GM21529 (cell line): ENCODE measurements around the gene SMIM12.
A peak's percentile ranks its signal among the peaks of the same experiment; 100 is the strongest.

Source experiments
- ATAC-seq: cut with Tn5 transposase; IDR thresholded peaks from one replicate; pipeline ENCODE4 v1.9.1; 2021; ENCODE audit not compliant: unreplicated experiment

SMIM12 gene

DNA sequence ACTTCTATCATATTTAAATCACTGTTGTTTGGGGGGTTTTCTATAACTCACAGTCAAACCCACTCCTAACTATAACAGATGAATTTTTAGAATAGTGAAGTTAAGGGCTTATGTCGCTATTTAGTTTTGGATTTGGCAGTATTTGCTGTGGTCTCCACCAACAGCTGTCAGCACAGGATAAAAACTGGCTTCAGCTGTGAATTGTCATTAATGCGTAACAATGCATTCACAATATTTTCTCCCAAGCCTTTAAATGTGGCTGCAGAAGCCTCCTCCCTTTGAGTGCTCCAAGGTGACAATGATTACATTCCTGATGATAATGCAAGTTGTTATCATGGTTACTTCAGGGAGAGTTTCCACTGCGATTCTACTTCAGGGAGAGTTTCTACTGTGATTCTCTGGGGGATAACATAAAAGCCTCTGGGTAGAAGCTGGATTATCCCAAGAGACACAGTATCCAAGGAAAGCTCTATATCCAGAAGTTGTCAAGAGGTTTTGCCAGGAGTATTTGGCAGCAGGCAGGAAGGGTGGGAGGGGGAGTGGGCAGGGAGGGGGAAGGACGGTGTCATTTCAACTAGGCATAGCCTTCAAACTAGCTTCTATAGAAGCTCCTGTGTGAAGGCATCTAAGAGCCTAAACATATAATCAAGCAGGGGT is 14.9 kb upstream of the SMIM12 start:
- ATAC-seq = no peak

DNA sequence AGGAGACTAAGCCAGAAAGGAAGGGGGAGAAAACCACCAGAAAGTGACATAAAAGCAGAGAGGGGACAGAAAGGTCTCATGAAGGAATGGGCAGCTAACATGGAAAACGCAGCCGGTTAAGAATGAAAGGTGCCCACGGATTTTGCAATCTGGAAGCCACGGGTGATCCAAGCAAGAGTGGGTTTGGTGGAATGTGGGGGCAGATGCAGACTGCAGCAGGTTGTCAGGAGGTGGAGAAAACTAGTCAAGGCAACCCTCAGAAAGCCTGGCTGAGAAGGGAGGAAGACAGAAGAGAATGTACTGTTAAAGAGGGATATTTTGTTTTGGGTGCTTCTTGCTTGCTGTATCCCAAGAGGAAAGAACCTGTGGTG is 12.6 kb upstream of the SMIM12 start:
- no peak for ATAC-seq

DNA sequence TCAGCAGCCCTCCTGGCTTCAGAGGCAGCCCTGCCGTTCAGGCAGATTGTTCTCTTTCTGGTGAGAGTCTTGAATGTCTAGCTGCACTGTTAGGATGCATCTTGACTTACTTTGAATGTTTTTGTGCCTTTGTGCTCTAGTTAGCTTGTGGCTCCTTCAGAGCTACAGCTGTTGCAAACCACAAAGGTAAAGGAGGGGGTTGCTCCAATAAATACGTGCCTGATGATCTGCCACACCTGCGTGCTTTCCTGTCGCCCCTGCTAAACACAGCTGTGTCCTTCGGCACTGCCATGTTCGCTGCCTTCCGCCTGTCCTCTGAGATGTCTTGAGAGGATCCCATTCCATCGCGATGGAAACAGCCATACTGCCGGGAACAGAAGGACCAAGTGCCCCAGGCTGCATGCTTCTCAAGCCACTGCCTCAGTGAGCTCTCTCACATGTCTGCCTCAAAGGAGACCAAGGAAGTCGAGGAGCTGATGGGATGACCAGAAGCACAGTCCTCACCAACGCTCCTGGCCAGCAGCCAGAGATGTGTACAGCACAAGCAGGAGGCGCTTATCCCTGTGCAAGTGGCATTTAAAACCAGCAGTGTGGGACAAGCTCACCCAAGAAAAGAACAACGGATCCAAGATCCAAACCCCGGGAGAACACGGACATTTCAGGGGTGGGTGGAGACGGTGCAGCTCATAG is 12.0 kb upstream of the SMIM12 start:
- no peak for ATAC-seq

DNA sequence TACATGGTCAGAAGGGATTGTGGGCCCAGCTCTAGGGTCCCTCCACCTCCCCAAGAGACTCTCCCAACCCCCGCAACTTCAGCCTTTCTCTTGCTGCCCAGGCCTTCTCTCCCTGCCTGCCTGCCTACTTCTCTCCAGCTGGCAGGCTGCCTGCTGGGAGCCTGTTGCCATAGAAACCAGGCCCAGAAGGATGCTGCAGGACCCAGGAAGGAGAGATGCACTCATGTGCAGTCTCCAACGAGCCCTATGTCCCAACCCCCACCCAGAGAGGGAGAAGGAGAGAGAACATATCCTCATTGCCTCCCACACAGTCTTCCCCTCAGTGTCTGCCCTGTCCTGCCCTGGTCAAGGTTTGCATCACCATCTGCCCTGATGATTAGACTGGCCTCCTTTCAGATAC is 10.8 kb upstream of the SMIM12 start:
- no peak for ATAC-seq

DNA sequence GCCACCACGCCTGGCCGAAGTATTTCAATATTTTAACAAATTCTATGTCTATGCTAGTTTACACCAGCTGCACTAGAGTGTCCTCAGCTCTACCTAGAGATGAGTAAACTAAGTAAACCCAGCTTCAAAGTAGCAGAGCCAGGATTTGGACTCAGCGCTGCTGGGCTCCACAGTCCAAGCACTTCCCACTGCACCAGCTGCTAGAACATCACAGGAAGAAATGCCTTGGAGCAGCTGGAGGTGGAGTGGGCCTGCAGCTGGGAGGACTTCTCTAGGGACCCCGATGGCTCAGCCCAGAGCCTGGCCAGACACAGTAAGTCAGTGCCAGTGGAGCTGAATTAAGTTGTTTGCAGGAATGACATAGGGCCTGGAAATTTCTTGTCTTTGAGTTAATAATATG is 10.2 kb upstream of the SMIM12 start:
- ATAC-seq = no peak

DNA sequence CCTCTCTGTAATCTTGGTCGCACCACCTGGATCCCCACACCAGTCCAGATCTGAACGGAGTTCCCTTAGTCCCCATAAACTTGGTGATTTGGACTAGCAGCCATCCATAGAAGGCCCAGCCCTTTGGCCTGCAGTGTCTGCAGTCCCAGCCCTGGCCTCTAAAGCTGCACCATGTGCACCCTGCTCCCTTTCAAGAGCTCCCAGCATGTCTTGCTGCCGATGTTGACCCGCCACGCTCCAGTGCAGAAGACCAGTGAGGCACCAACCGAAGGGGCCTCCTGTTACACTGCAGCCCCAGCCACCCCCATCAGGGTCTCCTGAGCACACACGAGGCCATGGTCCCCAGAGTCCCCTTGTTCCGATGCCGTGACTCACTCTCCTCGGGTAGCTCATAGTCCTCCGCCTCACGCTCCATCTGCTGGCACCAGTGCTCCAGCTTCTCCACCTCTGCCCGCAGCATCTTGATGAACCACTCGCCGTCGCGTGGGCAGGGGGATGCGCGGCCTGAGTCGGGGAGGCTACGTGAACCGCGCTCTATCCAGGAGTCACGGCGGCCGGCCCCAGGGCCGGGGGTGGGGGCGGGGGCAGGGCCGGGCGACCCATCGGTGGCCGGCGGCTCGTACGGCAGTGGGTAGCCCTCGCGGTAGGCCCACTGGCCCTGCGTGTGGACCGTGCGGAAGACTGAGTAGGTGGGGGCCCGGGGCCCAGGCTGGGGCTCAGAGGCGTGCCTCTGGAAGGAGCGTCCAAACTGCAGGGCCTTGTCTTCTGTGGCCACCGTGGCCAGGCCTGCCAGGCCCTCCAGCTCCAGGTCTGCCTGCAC is 8.9 kb upstream of the SMIM12 start:
- ATAC-seq = no peak

DNA sequence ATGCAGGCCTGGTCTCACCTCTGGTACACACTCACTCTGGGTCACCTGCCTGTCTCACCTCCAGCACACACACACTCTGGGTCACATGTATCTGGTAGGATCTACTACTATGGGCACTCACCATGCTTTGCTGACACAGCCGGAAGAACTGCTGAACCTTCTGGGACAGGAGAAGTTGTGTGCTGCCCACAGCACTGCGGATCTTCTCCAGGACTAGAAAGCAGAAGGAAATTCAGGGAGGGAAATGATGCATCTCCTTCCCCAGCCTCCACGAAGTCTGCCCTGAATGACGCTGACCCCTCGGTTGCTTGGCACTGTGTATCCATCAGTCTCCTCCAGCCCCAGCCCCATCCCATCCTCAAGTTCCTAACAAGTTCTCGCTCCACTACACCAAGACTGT is 7.9 kb upstream of the SMIM12 start:
- no peak for ATAC-seq

DNA sequence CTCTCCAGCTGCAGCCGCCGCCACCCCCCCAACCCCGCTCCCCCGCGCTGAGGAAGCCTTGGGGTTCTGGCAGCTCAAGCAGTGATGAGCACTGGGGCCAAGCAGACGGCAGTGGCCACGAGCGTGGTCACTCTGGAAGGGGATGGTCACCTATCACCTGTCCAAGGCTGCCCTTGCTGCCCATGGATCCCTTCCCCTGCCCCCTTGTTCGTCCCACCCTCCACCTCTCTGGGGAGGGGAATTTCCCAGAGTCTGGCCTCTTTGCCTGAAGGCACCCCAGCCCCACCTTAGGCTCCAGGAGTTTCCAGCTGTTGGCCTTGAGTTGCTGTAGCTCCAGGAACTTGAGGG is 7.2 kb upstream of the SMIM12 start:
- no peak for ATAC-seq

DNA sequence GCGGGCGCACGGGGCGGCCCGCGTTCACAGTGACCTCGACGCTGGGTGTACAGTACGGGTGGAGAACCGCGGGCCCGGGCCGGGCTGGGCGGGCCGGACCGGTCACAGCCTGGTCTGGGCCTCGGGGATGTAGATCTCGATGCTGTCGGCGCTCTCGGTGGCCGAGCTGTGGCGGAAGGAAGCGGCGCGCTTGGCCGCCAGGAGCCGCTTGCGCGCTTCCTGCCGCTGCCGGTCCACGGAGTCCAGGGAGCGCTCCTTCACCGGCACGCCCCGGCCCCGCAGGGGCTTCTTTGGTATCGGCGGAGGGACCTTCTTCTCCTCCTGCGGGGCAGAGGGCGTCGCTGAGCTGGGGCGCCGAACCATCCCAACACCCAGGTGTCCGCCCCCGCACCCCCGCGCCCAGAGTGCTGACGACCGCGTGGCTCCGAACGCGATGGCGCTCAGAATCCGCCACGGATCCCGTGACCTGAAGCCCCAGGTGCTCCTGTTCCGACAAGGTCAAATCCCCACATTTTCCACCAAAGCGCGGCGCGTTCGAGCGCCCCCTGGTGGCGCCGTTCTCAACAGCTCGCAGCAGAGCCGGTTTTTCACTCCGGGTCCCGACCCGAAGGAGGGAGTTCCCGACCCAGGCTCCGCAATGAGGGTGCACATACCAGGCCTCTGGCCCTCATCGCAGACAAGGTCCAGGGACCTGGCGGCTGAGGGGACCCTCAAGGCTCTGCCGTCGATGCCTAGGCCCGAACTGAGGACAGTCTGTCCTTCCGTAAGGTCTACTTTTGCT is 6.6 kb upstream of the SMIM12 start:
- ATAC-seq = peak; percentile 75

DNA sequence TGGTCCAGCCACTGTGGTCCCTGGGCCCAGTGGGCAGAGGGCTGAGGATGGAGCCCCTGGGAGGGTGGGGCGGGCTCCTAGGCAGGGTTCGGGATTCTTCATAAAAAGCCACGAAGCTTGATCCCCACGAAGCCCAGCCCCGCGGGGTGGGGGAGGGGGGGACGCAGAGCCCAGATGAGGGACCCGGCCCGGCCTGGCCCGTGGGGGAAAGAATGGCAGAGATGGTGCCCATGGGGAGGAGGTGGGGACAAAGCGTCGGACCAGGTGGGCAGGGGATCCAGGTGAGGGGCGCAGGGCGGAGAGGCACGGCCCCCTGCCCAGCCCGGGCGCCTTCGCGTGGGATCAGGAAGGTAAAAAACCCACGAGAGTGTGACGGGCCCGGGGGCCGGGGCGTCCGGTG is 6.0 kb upstream of the SMIM12 start:
- ATAC-seq = no peak

DNA sequence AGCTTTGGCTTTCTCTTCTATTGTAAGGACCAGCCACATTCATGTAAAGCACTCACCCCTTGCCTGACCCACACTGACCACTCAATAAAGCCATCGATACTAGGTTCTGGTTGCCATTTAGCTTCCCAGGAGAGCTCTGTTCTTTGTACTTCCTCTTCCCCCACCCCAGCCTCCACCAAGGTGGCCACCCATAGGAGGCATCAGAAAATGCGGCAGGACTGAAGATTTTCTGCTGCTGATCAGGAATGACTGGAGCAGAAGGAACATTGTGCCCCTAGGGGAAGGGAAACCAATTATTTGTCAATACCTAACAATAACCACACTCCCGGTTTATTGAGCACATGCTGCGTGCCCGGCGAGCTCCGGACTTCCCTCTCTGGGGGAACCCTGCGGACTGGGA is 5.2 kb upstream of the SMIM12 start:
- ATAC-seq = no peak

DNA sequence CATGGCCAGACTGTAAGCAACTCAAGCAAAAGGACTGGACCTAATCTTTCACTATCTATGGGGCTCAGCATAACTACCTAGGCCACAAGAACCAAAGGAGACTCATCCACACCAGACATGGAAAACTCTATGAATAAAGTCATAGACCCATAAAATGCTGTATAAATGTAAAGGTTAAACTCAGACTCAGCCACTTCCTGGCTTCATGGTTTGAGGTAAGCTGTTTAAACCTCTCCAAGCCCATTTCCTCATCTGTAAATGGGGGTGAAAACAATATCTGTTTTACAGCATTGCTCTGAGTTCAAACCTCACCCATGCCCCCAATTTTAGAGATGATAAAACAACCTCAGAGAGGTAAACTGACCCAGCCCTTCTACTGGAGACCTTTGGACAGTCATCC is 4.0 kb upstream of the SMIM12 start:
- no peak for ATAC-seq

DNA sequence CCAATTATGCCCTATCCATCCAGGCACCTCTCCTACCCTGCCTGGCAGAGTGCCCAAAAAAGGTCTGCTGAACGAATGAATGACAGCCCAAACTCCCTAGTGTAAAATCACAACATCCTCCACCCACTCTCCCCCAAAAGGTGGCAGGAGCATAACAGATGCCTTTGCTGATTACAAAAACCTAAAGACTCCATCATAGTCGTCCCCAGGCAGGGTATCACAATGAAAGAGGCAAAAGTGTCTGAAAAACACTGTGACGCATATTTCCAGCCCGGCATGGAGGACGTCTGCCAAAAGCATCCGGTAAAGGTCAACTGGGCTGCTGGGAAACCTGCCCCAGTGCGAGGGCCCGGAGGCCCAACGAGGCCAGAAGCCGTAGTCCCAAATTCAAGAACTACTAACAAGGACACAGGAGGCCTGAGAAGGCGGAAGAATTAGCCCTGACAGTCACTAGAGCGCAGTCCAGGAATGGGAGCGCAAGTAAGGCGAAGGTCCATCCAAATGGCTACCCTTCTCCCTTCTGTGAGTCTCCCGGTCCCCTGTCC is 576 bp downstream of the SMIM12 start:
- peak; percentile 7 for ATAC-seq

DNA sequence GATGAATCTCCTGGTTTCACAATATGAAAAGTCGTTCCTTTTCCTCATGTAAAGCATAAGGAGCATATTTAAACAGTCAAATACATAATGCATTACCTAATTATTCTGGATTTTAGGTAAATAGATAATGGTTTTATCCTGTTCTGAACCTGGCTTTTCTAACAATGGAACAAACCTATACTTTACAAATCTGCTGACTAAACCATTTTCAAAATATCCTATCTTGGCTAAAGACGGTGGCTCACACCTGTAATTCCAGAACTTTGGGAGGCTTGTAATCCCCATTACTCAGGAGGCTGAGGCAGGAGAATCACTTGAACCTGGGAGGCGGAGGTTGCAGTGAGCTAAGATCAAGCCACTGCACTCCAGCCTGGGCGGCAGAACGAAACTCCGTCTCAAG is 2.9 kb downstream of the SMIM12 start:
- no peak for ATAC-seq

DNA sequence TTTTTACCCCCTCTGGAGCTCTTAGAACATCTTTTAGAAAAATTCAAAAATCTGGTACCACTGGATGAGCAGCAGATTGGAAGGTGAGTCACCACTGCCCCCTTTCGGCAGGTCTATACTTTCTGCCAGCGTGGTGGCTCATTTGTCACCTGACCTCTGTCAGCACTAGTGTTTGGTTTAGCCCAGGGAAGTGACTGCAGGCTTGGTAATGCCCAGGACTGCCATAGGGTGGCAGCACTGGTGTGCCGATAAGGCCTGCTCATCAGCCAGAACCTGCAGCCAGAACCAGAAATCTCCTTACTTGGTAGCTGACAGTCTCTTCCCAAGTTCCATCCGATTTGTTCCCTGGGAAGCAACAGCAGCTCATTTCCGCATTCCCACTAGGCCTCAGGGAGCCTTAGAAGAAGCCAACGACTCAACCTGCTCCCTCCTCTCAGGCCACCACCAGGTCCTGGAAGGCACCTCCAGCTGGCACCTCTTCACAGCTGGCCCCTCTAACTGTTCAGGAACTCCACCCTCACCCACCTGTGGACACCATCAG is 6.8 kb downstream of the SMIM12 start:
- peak; percentile 96 for ATAC-seq

DNA sequence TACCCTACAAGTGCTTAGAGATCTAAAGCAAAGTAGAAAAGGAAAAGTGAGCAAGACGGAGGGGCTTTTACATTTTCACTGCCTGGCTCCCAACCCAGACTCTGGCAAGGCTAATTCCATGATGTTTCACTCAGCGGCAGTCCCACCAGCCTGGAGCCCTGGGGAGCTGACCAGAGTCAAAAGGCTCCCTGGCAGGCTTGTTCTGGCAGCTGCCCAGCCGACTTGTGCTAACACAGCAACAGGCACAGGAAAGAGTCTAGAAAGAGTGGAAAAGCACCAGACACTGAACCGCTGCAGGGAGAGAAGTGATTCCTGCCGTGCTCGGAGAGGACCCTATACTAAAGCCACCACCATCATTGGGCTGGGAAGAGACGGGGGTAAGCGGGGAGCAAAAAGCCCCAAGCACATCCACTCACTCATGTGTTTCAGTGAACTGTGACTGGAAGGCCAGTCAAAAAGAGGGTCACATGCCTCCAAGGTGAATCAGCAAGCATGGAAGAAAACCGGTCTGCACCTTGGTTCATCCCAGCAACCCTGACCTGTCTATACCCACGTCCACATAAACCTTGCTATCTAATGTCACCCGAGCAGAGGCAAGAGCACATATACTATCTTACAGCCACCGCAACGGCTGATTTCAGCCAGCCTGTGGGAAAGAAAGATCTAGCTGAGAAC is 8.0 kb downstream of the SMIM12 start:
- ATAC-seq = no peak

DNA sequence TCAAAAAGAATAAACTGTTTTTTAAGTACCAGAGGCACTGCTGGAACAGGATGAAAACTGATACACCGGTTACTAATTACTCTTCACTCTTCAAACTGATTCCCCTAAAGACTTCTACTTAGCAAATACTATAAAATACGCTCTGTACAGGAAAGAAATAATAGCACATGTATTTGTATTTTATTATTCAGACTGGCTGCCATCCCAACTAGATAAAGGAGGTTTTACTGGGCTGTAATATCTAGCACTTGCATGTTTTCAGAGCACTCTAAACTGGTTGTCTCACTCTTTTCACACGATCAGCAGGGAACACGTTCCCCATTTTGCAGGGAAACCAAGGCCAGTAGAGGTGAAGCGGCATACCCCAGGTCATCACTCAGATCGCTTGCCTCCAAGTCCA is 9.2 kb downstream of the SMIM12 start:
- no peak for ATAC-seq

DNA sequence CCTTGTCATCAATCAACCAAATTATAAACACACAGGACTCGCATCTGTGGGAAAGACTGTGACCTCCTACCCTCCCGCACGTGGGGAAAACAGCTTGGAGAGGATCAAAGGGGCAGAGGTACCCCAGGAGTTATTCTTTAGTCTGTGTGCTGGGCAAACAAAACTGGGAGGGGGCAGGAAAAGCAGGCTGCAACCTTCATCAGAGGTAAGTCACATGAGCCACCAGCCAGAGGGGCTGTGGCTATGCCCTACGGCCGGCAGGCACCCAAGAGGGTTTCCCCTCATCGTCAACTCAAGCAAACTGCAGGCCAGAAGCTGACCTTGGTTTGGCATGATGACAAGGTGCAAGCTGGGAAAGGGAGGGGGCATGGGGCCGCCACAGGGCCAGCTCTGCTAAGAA is 12.5 kb downstream of the SMIM12 start:
- ATAC-seq = no peak

DNA sequence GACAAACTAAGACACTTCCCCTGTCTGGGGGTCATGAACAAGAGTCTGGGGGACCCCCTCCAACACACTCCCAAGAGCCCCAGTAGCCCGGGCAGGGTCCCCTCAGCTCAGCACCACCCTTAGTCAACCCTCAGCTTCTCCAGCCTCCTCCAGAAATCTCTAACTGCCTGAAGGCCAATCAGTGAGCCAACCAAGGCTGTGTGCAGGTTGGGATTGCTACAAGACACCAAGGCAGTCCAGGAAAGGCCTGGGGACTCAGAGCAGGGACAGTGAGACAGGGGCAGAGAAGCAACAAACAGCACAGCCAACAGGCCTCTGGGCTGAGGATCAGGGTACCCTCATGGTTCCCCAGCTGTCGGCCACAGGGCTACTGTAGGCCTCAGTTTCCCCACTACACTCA is 13.3 kb downstream of the SMIM12 start:
- ATAC-seq = no peak

DNA sequence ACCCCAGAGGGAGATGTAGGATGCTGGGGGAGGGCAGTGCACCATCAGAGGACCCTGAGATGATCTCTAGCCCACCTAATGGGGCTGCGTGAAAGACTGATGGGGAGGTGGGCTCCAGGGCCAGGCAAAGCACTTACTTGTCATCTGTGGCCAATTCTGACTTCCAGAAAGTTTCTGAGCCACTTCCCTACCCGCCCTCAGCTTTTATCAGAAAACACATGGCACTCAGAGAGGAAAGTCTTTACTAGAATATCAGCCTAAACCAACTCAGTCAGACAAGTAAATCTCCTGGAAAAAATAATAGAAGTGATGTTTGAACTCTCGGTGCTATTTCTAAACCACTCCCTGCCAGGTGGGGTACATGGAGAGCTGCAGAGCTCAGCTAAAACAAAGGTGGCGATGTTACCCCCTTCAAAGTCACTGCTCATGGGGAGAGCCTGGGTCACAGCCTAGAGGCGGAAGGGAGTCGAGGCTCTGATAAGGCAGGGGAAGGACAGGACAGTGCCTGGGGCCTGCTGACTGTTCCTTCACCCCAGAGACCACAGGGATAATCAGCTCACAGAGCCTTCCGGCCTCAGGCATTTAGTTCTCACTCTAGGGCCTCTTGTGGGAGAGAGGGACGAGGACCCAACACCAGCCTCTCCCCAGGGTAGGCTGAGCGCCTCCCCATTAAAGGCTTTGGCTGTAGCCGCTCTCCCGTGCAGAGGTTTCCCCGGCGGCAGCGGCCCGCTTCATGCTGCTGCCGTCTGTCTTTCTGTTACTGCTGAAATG is 14.2 kb downstream of the SMIM12 start:
- no peak for ATAC-seq
